Skin epidermis (tissue), 12 donors: ENCODE measurements around the gene C1S.
"Not testable (repeated sequence)": the region's sequence is repeated elsewhere in the genome, so short reads cannot be mapped to it uniquely, and the experiment has no call there.

Experiments used
- H3K27ac ChIP-seq, 21 experiments: fragments of 200-600 bp; sonication (generic) in 11 of 21; one replicate each; pipeline ENCODE4 v1.5.0; 2020; ENCODE audit warnings: mild to moderate bottlenecking in 3 of 21, inconsistent platforms in 2 of 21, moderate library complexity in 2 of 21
- H3K4me3 ChIP-seq, 7 experiments: fragments of 200-600 bp; sonication (generic) in 2 of 7; one replicate each; pipeline ENCODE4 v1.5.0; 2020; ENCODE audit warnings: inconsistent platforms in 2 of 7, mild to moderate bottlenecking in 2 of 7, moderate library complexity in 1 of 7

C1S gene

DNA sequence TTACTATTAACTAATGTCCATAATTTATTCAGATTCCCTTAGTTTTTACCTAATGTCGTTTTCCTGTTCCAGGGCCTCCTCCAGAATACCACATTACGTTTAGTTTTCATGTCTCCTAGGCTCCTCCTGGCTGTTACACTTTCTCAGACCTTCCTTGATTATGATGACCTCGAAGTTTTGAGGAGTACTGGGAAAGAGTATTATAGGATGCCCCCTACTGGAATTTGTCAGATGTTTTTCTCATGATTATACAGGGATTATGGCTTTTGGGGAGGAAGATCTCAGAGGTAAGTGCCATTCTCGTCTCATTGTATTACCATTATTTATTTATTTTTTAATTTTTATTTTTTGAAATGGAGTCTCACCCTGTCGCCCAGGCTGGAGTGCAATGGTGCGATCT, 17.7 kb upstream of the C1S start:
- H3K4me3 ChIP-seq = no peak overlapping the region
- H3K27ac ChIP-seq = no peak overlapping the region

GRCh38 chr12:7045913-7046312, 14.6 kb upstream of the C1S start:
- no peak overlapping the region for H3K27ac ChIP-seq
- no peak overlapping the region for H3K4me3 ChIP-seq

DNA sequence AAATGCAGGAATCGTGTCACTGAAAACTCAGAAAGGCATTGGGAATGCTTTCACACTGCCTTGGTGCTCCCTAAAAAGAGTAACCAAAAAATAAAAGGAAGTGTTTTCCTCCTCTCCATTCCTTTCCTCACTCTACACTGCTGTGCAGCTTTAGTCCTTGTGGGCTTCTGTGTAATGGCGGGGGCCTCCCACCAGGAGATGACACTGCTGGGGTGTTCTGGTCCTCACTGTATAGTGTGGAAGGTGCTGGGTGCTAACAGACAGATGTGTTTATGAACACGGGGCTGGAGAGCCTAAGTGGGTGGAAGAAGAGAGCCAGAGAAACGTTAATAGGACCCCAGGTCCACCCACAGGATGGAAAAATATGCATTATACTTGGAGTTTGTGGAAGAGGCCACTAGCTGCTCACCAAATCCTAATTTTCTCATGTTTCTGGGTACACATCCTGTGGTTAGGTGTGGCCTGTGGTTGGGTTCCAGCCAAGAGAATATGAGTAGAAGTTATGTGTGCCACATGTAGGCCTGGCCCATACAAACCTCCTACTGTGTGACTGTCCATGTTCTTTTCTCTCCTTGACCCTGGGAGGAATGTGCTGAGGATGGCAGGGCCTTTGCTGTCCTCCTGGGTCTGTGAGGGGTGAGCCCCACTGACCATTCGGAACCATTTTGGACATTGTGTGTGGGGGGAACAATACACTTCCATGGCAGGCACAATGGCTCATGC, 14.0 kb upstream of the C1S start:
- Histone ChIP-seq H3K4me3 (no peak overlapping the region), H3K27ac (no peak overlapping the region)

GRCh38 chr12:7047306-7047705, 13.2 kb upstream of the C1S start:
- H3K4me3 ChIP-seq = no peak overlapping the region
- no peak overlapping the region for H3K27ac ChIP-seq

GRCh38 chr12:7049445-7049951, 11.0 kb upstream of the C1S start:
- H3K4me3 ChIP-seq, H3K27ac ChIP-seq: not testable (repeated sequence)

GRCh38 chr12:7049973-7050372, 10.5 kb upstream of the C1S start:
- not testable (repeated sequence) for H3K4me3 ChIP-seq, H3K27ac ChIP-seq

DNA sequence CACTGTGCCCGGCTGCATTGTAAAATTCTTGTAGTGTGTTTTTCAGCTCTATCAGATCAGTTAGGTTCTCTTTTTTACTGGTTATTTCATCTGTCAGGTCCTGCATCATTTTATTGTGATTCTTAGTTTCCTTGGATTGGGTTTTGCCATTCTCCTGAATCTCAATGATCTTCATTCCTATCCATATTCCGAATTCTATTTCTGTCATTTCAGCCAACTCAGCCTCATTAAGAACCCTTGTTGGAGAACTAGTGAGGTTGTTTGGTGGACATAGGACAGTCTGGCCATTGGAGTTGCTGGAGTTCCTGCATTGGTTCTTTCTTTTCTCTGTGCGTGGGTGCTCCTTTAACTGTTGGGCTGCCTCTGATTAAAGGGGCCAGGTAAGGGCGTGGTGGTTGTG, 5.6 kb upstream of the C1S start:
- Histone ChIP-seq H3K4me3 (no peak overlapping the region), H3K27ac (no peak overlapping the region)

DNA sequence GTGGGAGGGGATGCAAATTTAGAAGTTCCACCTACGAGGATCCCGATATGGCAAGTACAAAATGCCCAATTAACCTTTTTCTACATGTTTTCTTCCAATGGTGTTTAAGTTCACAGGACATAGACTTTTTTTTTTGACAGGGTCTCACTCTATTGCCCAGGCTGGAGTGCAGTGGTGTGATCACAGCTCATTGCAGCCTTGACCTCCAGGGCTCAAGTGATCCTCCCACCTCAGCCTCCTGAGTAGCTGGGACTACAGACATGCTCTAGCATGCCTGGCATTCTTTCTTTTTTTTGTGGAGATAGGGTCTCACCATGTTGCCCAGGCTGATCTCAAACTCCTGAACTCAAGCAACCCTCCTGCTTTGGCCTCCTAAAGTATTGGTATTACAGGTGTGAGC, 4.8 kb upstream of the C1S start:
- not testable (repeated sequence) for H3K4me3 ChIP-seq, H3K27ac ChIP-seq

DNA sequence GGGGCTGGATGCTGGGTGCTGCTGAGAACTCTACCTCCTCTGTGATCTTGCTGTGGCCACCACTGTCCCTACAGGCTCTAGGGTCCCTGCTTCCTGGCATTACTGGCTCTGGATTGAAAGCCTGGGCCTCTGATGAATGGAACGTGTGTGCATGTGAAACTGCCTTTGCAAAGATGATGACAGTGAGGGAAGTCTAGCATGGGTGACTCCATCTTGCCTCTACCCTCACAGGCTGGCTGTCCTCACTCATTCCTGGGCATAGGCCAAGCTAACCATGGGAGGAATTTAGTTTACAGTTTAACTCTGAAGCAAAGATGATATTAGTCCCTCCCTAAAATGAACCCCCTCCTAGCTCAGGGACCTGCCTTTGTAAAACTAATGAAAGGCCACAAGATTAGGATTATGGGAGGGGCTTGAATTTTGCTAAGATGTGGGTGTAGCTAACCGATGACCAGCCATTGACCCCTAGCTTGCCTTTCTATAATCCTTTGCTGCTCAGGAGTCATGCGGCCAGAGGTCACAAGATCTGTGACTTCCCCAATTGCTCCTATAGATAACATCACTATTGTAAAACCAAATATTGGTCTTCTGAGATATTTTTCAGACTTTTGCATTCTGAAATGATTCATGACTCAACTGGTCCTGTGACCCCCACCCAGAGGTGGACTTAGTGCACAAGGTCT, 2.2 kb upstream of the C1S start:
- Histone ChIP-seq H3K4me3 (no peak overlapping the region), H3K27ac (no peak overlapping the region)

DNA sequence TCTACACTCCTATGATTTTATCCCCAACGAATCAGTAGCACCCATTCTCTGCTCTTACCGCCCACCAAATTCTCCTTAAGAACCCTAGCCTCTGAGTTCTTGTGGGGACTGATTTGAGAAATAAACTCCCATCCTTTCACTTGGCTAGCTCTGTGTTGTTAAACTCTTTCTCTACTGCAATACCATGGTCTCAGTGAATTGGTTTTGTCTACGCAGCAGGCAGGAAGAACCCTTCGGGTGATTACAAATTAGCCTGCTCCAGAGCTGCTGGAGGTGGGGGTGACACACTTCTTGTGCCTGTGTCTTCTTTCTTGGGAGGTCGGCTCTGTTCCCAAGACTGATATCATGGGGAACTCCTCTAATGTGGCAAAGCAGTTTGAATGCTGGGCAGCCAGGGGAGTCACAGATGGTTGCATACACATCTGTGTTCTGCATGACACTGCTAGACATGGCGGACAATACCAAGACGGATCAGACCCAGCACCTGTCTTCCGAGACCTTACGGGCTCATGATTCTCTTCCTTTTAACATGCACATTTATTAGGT, 1.6 kb upstream of the C1S start:
- peak overlapping the region in 2 of 21 experiments; percentile 46 to 52 for H3K27ac ChIP-seq
- H3K4me3 ChIP-seq = no peak overlapping the region

GRCh38 chr12:7059780-7060179, 738 bp upstream of the C1S start:
- peak overlapping the region in 16 of 21 experiments; percentile 10 to 88 (median 64) for H3K27ac ChIP-seq
- no peak overlapping the region for H3K4me3 ChIP-seq

- H3K27ac ChIP-seq = peak overlapping the region in 20 of 21 experiments; percentile 56 to 89 (median 80)
Measured at GRCh38 chr12:7061138-7061537, 620 bp downstream of the C1S start.

GRCh38 chr12:7061596-7061995, 1.1 kb downstream of the C1S start:
- peak overlapping the region in 17 of 21 experiments; percentile 62 to 89 (median 80) for H3K27ac ChIP-seq
- peak overlapping the region in 6 of 7 experiments; percentile 0 to 36 (median 16) for H3K4me3 ChIP-seq

More at GRCh38 chr12:7061138-7061537, 620 bp downstream of the C1S start:
- H3K4me3 ChIP-seq = peak overlapping the region in 6 of 7 experiments; percentile 0 to 36 (median 16)

DNA sequence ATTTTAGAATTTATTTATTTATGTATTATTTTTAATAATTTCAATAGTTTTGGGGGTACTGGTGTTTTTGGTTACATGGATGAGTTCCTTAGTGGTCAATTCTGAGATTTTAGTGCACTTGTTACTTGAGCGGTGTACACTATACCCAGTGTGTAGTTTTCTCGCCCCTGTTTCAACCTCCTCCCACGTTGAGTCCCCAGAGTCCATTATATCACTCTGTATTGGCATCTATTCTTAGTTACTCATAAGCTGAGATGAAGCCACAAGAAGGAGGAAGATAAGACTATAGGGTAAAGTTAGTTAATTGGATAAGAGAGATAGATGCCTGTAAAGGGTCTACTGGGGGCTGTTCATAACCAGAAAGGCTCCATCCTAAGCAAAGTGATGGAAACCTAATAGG, 4.0 kb downstream of the C1S start:
- H3K27ac ChIP-seq = no peak overlapping the region
- H3K4me3 ChIP-seq = no peak overlapping the region

GRCh38 chr12:7065073-7065623, 4.6 kb downstream of the C1S start:
- Histone ChIP-seq H3K4me3 (no peak overlapping the region), H3K27ac (peak overlapping the region in 2 of 21 experiments; percentile 15 to 72)

GRCh38 chr12:7066596-7066995, 6.1 kb downstream of the C1S start:
- no peak overlapping the region for H3K4me3 ChIP-seq
- H3K27ac ChIP-seq = peak overlapping the region in 8 of 21 experiments; percentile 3 to 72 (median 52)

- Histone ChIP-seq H3K4me3 (no peak overlapping the region), H3K27ac (peak overlapping the region in 10 of 21 experiments; percentile 3 to 72 (median 50))
Measured at GRCh38 chr12:7067096-7067495, 6.6 kb downstream of the C1S start.

GRCh38 chr12:7068240-7068993, 7.9 kb downstream of the C1S start:
- H3K27ac ChIP-seq = peak overlapping the region in 4 of 21 experiments; percentile 2 to 38 (median 22)
- no peak overlapping the region for H3K4me3 ChIP-seq

GRCh38 chr12:7068994-7069346, 8.5 kb downstream of the C1S start:
- Histone ChIP-seq H3K4me3 (no peak overlapping the region), H3K27ac (no peak overlapping the region)

DNA sequence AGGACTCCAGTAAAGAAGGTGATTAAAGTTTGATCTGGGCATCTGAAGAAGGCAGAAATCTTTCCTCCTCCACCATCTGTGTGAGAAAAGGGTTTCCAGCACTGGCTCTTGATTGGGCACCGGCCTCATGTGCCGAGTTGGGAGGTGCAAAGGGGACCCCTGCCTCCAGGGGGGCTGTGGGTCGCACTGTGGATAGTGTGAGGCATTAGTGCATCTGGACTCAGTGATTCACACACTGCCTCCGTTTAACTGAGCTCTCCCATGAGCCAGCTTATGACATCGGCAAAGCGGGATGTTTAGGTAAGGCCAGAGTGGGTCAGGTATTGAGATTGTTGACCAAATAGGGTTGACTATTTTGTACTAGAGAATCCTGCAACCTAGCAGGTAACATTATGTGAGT, 8.9 kb downstream of the C1S start:
- H3K4me3 ChIP-seq = no peak overlapping the region
- no peak overlapping the region for H3K27ac ChIP-seq
